Measurements from ENCODE around the gene BCL2.
"Not testable (repeated sequence)": the region's sequence is repeated elsewhere in the genome, so short reads cannot be mapped to it uniquely, and the experiment has no call there.

BCL2 gene

GRCh38 chr18:63195326-63196159 lies 124.0 kb downstream of the BCL2 start:
- no peak overlapping the region for H3K4me3 ChIP-seq (ENCODE audit: low read depth, low read length)
- TF ChIP-seq CTCF (IDR thresholded peaks at IDR 0.05; ENCODE audit: insufficient read depth, low read depth, low read length, missing control alignments) = no peak
- DNase-seq (ENCODE audit: low read depth) = no peak

DNA sequence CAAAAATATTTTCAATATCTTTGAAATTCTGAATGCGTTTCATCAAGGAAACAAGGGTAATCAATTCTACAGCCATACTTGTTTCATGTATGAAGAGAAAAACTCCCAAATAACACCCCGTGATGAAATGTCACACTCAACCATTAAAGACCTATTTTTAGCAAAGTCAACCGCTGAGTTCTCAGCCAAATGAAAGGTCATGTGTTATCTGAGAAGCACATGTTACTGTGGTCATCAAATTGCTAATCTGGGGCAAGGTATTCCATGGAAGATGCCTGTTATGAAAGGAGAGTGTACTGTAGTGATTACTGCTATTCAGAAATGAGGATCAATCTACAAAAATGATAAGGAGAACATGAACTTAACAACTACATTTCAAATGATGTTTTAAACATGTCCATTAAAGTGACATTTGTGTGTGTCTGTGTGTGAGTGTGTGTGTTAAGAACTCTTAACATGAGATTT lies 126.7 kb downstream of the BCL2 start:
- DNase-seq (ENCODE audit: low read depth) = peak; percentile 81
- H3K4me3 ChIP-seq (ENCODE audit: low read depth, low read length) = no peak overlapping the region
- no peak for TF ChIP-seq CTCF (IDR thresholded peaks at IDR 0.05; ENCODE audit: insufficient read depth, low read depth, low read length, missing control alignments)

GRCh38 chr18:63192126-63192884 lies 127.3 kb downstream of the BCL2 start:
- DNase-seq (ENCODE audit: low read depth) = peak; percentile 61
- TF ChIP-seq CTCF (IDR thresholded peaks at IDR 0.05; ENCODE audit: insufficient read depth, low read depth, low read length, missing control alignments) = no peak
- no peak overlapping the region for H3K4me3 ChIP-seq (ENCODE audit: low read depth, low read length)

- DNase-seq (ENCODE audit: low read depth) = peak; percentile 38
- H3K4me3 ChIP-seq (ENCODE audit: low read depth, low read length) = no peak overlapping the region
- no peak for TF ChIP-seq CTCF (IDR thresholded peaks at IDR 0.05; ENCODE audit: insufficient read depth, low read depth, low read length, missing control alignments)
These were observed 128.2 kb downstream of the BCL2 start for GRCh38 chr18:63191413-63191812.

DNA sequence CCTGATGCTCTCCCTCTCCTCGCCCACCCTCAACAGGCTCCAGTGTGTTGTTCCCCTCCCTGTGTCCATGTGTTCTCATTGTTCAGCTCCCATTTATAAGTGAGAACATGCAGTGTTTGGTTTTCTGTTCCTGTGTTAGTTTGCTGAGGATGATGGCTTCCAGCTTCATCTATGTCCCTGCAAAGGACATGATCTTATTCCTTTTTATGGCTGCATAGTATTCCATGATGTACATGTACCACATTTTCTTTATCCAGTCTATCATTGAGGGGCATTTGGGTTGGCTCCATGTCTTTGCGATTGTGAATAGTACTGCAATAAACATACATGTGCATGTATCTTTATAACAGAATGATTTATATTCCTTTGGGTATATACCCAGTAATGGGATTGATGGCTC lies 128.7 kb downstream of the BCL2 start:
- H3K4me3 ChIP-seq (ENCODE audit: low read depth, low read length); DNase-seq (ENCODE audit: low read depth): not testable (repeated sequence)

GRCh38 chr18:63189817-63190216 lies 129.8 kb downstream of the BCL2 start:
- no peak for TF ChIP-seq CTCF (IDR thresholded peaks at IDR 0.05; ENCODE audit: insufficient read depth, low read depth, low read length, missing control alignments)
- no peak for DNase-seq (ENCODE audit: low read depth)
- H3K4me3 ChIP-seq (ENCODE audit: low read depth, low read length) = no peak overlapping the region

GRCh38 chr18:63189041-63189440 lies 130.5 kb downstream of the BCL2 start:
- TF ChIP-seq CTCF (IDR thresholded peaks at IDR 0.05; ENCODE audit: insufficient read depth, low read depth, low read length, missing control alignments) = no peak
- no peak overlapping the region for H3K4me3 ChIP-seq (ENCODE audit: low read depth, low read length)
- DNase-seq (ENCODE audit: low read depth) = no peak
